AG09309 (cell line): ENCODE measurements around the gene FHOD3.
A peak's percentile ranks its signal among the peaks of the same experiment; 100 is the strongest.

Experiments
- DNase-seq: peaks from one replicate; pipeline ENCODE4 v3.0.0-alpha.2; 2010; ENCODE audit warnings: low read depth
- H3K4me3 ChIP-seq: 2 replicates; pipeline ENCODE4 v1.5.1; 2011; ENCODE audit warnings: mild to moderate bottlenecking, low read depth, low read length, moderate library complexity; ENCODE audit not compliant: control insufficient read depth
- TF ChIP-seq, protein P1 (sequence below): IDR thresholded peaks from 2 replicates; pipeline ENCODE4 v1.5.1; 2011; ENCODE audit warnings: mild to moderate bottlenecking, low read depth, low read length, inconsistent platforms; ENCODE audit not compliant: insufficient read depth, control insufficient read depth; ENCODE audit errors: missing control alignments

Gene FHOD3

DNA sequence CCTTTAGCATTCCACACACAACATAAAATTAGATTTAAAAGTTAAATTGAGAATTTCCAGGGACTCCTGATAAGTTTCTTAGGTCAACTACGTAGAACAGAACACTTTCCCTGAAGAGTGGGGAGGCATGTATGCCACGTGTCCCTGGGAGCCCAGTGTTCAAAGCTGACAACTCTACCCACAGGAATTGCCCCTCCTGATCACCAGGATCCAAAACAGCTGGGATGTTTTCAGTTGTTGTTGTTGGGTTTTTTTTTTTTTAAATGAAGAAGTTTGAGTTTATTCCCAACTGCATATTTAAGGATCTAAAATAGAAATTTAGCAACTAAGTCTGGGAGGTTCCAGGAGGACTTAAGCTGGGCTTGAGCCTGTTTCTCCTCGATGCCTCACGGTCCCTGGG lies 430.8 kb downstream of the FHOD3 start:
- DNase-seq, result no peak
- TF ChIP-seq, protein P1, sequence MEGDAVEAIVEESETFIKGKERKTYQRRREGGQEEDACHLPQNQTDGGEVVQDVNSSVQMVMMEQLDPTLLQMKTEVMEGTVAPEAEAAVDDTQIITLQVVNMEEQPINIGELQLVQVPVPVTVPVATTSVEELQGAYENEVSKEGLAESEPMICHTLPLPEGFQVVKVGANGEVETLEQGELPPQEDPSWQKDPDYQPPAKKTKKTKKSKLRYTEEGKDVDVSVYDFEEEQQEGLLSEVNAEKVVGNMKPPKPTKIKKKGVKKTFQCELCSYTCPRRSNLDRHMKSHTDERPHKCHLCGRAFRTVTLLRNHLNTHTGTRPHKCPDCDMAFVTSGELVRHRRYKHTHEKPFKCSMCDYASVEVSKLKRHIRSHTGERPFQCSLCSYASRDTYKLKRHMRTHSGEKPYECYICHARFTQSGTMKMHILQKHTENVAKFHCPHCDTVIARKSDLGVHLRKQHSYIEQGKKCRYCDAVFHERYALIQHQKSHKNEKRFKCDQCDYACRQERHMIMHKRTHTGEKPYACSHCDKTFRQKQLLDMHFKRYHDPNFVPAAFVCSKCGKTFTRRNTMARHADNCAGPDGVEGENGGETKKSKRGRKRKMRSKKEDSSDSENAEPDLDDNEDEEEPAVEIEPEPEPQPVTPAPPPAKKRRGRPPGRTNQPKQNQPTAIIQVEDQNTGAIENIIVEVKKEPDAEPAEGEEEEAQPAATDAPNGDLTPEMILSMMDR, result no peak
- no peak overlapping the region for H3K4me3 ChIP-seq

DNA sequence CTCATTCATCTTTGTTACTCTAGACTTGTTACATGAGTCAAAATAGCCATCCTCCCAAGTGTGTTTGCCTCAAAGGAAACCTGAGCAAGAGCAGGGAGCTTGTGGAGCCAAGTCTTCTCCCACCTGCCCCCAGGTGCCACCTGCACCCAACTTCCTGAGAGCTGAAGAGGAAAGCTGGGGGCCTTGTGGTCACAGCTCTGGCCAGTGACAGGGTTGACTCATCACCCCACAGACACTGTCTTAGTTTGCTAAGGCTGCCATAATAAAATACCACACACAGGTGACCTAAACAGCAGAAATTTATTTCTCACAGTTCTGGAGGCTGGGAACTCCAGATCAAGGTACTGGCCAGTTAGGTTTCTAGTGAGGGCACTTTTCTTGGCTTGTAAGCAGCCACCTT lies 431.7 kb downstream of the FHOD3 start:
- H3K4me3 ChIP-seq, result no peak overlapping the region
- TF ChIP-seq, protein P1, result no peak
- no peak for DNase-seq

DNA sequence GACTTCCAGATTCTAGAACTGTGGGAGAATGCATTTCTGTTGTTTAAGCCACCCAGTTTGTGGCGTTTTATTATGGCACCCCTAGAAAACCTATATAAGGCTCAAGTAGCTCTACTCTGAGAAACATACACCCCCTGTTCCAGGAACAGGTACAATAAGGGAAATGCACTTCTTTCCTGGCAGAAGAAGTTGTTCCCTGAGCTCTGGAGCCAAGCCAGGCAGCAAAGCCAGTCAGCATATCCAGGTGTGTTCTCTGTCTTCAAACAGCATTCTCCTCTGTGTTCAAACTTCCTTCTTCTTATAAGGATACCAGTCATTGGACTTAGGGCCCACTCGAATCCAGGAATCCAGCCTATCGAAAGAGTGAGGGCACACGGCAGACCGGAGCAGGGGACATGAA lies 434.8 kb downstream of the FHOD3 start:
- no peak for DNase-seq
- TF ChIP-seq, protein P1, result no peak

DNA sequence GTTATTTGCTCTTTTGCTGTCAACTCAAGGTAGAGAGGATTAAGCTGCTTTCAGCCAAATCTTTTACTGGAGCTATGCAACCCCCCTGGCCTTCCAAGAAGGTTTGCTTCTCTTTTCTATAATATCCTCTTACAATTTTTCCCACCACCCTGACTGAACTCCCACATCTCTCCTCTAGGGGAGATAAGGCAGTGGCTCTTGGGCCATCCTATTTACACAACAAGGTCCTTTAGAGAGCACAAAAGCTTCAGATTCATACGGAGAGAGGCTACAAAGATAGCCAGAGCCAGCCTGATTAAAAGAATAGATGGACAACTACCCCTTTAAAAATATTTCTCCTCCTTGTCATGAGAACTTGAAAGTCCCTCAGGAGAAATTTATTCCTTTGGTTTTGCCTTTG lies 435.6 kb downstream of the FHOD3 start:
- no peak for DNase-seq
- no peak overlapping the region for H3K4me3 ChIP-seq
- TF ChIP-seq, protein P1, result peak; percentile 15

More for the DNA sequence above, 434.8 kb downstream of the FHOD3 start:
- H3K4me3 ChIP-seq, result no peak overlapping the region

DNA sequence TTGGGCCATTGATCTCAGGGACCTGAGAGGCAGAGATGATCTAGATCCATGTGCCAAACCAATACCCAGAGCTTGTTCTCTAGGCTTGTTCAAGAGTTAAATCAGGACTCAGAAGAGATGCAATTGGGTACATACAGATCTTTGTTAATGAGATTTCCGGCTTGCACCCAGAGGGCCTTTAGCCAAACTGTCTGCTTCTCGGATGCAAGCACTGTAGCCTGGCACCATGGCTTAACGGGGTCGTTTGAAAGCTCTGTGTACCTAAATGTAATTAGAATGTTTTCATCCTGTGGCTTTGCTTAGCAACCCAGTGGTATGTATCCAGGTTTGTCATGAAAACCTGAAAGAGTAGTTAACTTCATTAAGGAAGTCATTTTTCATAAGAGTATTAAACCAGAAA lies 437.1 kb downstream of the FHOD3 start:
- TF ChIP-seq, protein P1, result no peak
- no peak for DNase-seq

DNA sequence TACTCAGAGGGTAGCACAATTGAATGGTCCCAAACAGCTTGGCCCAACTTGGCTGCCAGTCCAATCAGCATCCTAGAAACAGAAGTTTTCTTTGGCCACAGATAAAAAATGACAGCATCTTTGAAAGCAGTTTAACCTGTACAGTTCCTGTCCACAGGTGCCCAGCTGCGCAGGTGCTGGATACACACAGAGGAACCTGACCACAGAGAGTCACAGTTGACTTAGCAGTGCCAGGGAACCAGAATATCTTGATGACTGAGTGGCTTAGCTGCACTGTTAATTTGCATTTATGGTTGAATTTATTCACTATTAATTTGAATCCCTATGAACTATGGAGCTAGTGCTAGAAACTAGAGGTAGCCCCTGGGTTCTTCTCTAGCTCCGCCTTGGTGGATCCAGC lies 437.6 kb downstream of the FHOD3 start:
- no peak for DNase-seq

More for the DNA sequence above, 437.1 kb downstream of the FHOD3 start:
- H3K4me3 ChIP-seq, result no peak overlapping the region

More for the DNA sequence above, 437.6 kb downstream of the FHOD3 start:
- TF ChIP-seq, protein P1, result no peak
- H3K4me3 ChIP-seq, result no peak overlapping the region
